Right atrium auricular region (tissue), 2 donors: ENCODE data around the gene PAH. TPM values are rescaled to one million over a fixed set of nuclear protein-coding genes. Genes with fewer than 3 reads are reported as not detected.

Source experiments
- DNase-seq: peaks from one replicate; pipeline ENCODE4 v3.0.0-alpha.2; 2019; ENCODE audit warnings: low spot score
- H3K27ac ChIP-seq, 2 donors: fragments of 200-600 bp; sonication (generic); 1 replicate in 1 of 2; 2 replicates in 1 of 2; pipeline ENCODE4 v1.5.1; 2016 to 2019
- H3K27me3 ChIP-seq, 2 donors: fragments of 200-600 bp; sonication (generic); one replicate each; pipeline versions ENCODE4 v1.5.1 to v1.6.0; 2017 to 2019
- H3K36me3 ChIP-seq: fragments of 200-600 bp; sonication (generic); one replicate; pipeline ENCODE4 v1.5.1; 2016
- H3K4me1 ChIP-seq, 2 donors: fragments of 200-600 bp; sonication (generic); one replicate each; pipeline versions ENCODE4 v1.5.1 to v1.6.0; 2017 to 2019
- H3K4me3 ChIP-seq, 2 donors: fragments of 200-600 bp; sonication (generic); 1 replicate in 1 of 2; 2 replicates in 1 of 2; pipeline ENCODE4 v1.5.1; 2017 to 2019; ENCODE audit warnings: mild to moderate bottlenecking in 1 of 2, moderate library complexity in 1 of 2
- H3K9me3 ChIP-seq, 2 donors: fragments of 200-600 bp; sonication (generic); one replicate each; pipeline ENCODE4 v1.5.1; 2019
- total RNA-seq, 2 donors: library from RNA; depleted of rRNA; stranded (reverse); fragments of >200 nt; gene quantifications; one replicate each; pipeline ENCODE4 v1.1.0, GENCODE V29; 2016
- TF ChIP-seq, protein P1 (sequence below), 2 donors: fragments of 200-600 bp; sonication (generic); IDR thresholded peaks; one replicate each; pipeline ENCODE4 v1.5.1; 2019; ENCODE audit warnings: antibody characterized with exemption in 2 of 2

The PAH gene
- total RNA-seq, 2 donors from 2014 or later: not detected

DNA sequence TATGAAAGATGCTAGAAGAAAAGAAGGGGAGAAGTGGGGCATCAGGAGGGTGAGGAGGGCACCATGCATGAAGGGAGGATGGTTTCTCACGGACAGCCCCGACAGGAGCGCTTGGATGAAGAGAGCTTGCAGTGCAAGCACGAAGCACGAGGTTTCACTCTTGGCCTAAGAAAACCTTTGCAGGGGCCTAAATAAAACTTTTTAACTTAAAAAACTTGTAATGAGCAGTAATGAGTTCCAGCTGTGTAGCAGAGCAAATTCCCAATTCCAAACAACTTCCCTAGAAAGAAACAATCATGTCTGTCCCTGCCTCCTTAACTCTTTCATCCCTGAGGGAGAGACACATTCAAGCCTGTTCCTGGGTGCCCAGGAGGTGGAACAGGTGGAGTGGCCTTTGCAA lies 119.5 kb downstream of the PAH start:
- no peak overlapping the region for H3K27ac ChIP-seq
- H3K9me3 ChIP-seq: no peaks in the 10 kb centered on the region
- H3K27me3 ChIP-seq: no peaks in the 10 kb centered on the region
- no peaks in the 10 kb centered on the region for H3K4me1 ChIP-seq
- no peak for DNase-seq
- no peaks in the 10 kb centered on the region for H3K36me3 ChIP-seq
- H3K4me3 ChIP-seq: no peak overlapping the region
- TF ChIP-seq, protein P1, sequence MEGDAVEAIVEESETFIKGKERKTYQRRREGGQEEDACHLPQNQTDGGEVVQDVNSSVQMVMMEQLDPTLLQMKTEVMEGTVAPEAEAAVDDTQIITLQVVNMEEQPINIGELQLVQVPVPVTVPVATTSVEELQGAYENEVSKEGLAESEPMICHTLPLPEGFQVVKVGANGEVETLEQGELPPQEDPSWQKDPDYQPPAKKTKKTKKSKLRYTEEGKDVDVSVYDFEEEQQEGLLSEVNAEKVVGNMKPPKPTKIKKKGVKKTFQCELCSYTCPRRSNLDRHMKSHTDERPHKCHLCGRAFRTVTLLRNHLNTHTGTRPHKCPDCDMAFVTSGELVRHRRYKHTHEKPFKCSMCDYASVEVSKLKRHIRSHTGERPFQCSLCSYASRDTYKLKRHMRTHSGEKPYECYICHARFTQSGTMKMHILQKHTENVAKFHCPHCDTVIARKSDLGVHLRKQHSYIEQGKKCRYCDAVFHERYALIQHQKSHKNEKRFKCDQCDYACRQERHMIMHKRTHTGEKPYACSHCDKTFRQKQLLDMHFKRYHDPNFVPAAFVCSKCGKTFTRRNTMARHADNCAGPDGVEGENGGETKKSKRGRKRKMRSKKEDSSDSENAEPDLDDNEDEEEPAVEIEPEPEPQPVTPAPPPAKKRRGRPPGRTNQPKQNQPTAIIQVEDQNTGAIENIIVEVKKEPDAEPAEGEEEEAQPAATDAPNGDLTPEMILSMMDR (IDR thresholded peaks at IDR 0.05): no peak

DNA sequence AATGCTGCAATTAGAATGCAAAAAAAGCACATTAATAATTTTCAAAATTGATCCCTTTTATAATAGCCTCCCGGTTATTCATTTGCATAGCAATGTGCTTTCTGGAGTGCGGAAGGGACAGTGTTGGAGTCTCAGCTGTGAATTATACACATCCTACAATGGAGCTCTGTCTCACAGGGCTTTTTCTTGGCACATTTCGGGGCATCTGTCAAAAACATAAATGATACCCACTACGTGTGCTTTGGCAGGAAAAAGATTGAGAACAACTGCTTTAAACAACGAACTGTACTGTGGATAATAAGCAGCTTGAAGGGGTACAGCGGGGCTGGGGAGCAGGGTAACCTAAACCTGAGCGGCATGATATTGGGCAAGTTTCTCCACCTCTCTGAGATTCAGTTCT lies 123.1 kb downstream of the PAH start:
- TF ChIP-seq, protein P1 (IDR thresholded peaks at IDR 0.05): no peak
- H3K4me3 ChIP-seq: no peak overlapping the region
- H3K27me3 ChIP-seq: no peaks in the 10 kb centered on the region
- no peaks in the 10 kb centered on the region for H3K9me3 ChIP-seq
- H3K36me3 ChIP-seq: no peaks in the 10 kb centered on the region
- DNase-seq: no peak
- H3K4me1 ChIP-seq: no peaks in the 10 kb centered on the region
- H3K27ac ChIP-seq: no peak overlapping the region

Other genes starting within 250 kb of the PAH start
- gene ASCL1, start 40.4 kb upstream of the PAH start, total RNA-seq: not detected